HG03095 (cell line): ENCODE measurements around the gene KBTBD3.

ENCODE experiments used
- ATAC-seq: cut with Tn5 transposase; IDR thresholded peaks from one replicate; pipeline ENCODE4 v1.9.1; 2021; ENCODE audit warnings: moderate library complexity; ENCODE audit not compliant: unreplicated experiment

Gene KBTBD3

GRCh38 chr11:106076919-106077608, at the start of gene KBTBD3:
TSS of gene KBTBD3 (minus strand) at chr11:106077347. CDS start at chr11:106059097, 18,250 bp downstream.
- peak; percentile 93 for ATAC-seq

DNA sequence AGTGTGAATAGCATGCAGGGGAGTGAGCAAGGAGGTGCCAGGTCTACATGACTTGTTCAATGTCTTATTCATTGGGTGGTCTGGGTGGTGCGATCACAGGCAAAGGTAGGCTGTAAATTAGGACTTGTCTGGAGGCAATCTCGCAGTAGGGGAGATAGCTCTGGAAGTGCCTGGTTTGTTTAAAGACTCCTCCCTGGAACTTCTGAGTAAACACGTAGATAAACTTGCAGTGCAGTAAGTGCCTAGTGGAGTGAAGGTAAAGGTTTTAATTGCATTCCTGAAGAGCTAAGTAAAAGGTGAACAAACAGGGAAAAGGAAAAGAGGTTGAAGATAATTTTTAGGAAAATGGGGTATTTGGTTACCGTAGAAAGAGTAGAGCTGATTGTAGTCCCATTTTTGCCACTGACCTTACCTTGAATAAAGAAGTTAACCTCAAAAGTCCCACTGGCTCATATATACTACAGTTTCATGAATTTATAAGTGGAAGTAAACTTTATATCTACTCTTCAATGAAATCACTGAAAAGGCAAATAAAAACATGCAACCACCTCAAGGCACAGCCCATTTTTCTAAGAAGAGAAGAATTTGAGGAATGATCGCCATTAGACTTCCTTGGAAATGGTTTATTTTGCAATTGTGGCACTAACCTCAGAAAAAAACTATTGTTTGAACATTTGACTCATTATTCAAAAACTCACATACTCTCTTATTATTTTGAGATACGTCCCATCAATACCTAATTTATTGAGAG, 44.6 kb upstream of the KBTBD3 start:
- no peak for ATAC-seq

- no peak for ATAC-seq
These were observed 28.8 kb upstream of the KBTBD3 start for GRCh38 chr11:106105986-106106385.

GRCh38 chr11:106101819-106102218, 24.7 kb upstream of the KBTBD3 start:
- ATAC-seq = no peak

DNA sequence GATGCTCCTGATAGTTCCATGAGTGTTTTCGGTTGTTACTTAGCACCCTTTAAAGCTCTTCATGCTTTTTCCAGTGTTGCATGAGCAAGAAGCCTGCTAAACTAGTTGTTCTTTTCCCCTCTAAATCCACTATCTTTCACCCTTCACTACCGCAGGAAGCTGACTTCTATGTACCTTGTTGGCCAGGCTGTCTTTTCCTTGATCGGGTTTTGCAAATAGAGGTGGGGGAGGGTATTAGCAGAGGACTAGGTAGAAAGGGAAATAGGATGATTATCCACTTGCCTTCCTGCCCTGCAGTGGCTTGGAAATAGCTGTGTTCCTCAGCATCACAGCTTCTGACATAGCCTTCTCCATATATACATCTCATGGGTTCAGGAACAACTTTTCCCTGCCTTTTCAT, 24.2 kb upstream of the KBTBD3 start:
- ATAC-seq = no peak

GRCh38 chr11:106098893-106099553, 21.9 kb upstream of the KBTBD3 start:
- no peak for ATAC-seq

DNA sequence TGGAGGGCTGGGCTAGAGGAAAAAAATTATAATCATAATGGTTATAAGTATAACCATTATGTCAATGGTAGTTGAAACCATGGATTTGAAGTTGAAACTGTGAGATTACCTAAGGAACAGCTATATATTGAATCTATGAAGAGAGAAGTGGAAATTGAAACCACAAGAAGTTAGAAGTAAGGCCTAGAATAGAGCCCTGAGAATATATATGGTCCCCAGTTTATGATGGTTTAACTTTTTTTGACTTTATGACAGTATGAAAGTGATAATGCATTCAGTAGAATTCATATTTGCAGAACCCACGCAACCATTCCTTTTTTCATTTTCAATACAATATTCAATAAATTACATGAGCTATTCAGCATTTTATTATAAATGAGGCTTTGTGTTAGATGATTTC, 15.3 kb upstream of the KBTBD3 start:
- ATAC-seq = peak; percentile 28

GRCh38 chr11:106091480-106092123, 14.5 kb upstream of the KBTBD3 start:
- ATAC-seq = peak; percentile 98

DNA sequence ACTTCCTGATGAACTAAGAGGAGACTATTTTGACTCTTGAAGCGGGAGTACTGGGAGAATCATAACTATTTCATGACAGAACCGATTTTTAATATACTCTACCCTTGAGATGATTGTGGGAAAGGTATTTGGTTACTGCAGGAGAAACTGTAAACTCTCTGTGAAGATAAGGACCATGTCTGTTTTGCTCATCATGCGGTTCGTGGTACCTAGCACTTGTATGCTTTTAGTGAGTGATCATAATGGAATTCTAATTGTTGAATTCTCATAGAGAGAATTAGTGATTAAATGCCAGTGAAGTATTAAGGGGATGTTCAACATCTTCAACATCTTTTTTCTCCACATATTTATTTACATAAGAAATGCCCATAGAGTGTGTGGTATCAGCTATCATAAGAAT, 11.7 kb upstream of the KBTBD3 start:
- no peak for ATAC-seq

- no peak for ATAC-seq
These were observed 10.8 kb upstream of the KBTBD3 start for GRCh38 chr11:106087815-106088435.

DNA sequence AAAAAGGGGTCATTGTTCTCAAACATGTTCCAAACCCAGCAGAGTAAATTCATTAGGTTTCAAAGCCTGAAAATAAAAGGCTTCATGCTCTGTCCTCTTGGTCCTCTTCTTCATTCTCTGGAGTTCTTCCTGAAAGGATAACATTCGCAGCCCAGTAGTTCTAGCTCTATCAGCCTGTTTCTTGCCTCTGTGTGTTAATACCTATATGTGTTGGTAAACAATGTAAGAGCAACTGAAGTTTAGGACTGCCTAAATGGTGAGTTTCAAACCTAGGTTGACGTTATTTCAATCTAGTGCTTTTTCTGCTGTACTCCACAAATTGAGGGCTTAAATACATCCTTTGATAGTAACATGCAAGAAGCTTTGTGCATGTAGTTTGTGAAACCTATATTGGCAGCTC, 9.7 kb upstream of the KBTBD3 start:
- ATAC-seq = no peak

DNA sequence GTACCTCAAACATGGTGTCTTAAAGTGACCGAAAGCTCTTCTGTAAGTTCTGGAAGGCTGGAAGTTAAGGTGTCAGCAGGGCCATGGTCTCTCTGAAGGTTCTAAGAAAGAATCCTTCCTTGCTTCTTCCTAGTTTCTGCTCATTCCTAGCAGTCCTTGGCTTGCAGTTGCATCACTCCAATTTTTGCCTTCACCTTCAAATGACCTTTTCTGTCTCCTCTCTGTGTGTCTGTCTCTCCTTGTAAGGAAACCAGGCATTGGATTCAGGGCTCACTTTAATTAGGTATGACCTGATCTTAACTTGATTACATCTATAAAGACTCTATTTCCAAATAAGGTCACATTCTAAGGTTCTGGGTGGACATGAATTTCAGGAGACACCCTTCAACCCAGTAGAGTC, 9.0 kb upstream of the KBTBD3 start:
- ATAC-seq = no peak

- ATAC-seq = no peak
These were observed 4.9 kb upstream of the KBTBD3 start for GRCh38 chr11:106082096-106082495.

DNA sequence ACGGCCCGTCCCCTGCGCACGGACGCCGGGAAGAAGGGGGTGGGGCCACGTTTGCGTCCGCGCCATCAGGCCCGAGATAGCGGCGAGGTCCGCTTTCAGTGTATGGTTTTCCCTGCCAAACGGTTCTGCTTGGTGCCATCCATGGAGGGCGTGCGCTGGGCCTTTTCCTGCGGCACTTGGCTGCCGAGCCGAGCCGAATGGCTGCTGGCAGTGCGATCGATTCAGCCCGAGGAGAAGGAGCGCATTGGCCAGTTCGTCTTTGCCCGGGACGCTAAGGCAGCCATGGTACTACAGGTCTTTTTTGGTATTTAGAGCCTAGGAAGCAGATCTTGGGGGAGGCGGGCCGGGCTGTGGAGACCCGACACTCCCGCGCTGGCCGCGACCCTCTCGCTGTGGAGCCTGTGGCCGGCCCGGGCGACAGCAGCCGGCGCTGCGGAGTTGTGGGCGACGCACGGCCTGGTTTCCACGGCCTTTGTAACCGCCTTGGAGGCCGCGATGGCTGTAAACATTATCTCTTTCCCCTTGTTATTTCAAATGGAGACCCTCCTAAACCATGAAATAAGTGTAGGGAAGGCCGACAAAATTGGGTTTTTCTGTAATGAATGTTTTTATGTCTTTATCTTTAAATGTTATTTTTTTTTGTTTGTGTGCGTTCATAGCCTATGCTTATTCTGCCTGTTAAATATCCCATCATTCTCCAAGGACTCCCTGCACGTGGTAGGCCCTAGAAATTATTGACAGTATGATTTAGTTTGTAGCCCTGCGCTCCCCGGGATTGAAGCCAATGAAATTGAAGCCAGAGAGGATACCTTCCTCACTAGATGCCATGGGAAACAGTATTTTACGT, 685 bp upstream of the KBTBD3 start, which contains the start of gene AASDHPPT:
Gene AASDHPPT (plus strand): TSS at position 54 of the 847 bp plus-strand sequence. CDS start 49 bp downstream, at position 103.
- ATAC-seq = peak; percentile 19

- ATAC-seq = peak; percentile 0
These were observed 802 bp downstream of the KBTBD3 start for GRCh38 chr11:106076171-106076918.

DNA sequence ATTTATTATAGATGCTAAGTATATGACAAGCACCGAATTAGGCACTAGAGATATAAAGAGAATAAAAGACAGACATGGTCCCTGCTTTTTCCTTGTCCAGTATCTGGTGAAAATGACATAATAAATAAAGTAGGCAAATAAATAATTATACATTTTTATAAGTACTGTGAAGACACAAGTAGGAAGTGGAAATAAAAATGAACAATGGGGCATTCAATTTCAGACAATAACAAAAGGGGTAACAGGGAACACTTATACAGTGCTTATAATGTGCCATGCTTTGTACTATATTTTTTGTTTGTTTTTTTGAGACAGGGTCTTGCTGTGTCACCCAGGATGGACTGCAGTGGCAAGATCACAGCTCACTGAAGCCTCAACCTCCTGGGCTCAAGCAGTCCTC, 4.3 kb downstream of the KBTBD3 start:
- no peak for ATAC-seq

DNA sequence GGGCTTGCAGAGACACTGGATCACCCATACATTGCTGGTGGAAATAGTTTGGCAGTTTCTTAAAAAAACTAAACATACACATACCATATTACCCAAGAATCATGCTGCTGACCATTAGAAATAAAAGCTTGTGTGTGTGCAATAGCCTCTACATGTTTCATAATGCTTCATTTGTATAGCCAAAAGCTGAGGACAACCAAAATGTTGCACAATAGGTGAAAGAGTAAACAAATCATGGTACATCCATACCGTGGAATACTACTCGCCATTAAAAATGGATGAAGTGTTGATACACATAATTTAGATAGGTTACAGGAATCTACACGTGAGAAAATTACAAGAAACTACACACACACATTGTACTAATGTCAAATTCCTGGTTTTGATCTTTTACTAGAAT, 6.5 kb downstream of the KBTBD3 start:
- no peak for ATAC-seq

DNA sequence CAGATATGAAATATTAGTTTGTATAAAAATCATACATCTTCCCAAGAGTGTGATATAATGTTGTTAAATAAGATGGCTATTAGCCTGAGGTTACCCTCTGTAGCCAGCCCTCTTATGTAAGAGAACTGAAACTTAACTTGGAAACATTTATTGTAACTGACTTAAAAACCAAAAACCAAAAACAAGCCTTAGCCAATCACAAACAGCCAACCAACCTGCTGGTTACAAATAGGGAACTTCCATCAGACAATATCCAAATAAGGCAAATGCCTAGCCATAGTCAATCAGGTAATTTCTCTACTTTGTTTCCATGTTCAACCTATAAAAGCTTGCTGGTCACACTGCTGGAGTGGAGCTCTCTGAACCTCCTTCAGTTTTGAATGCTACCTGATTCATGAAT, 14.1 kb downstream of the KBTBD3 start:
- ATAC-seq = peak; percentile 56
